ENCODE data around the gene CMC1.

DNA sequence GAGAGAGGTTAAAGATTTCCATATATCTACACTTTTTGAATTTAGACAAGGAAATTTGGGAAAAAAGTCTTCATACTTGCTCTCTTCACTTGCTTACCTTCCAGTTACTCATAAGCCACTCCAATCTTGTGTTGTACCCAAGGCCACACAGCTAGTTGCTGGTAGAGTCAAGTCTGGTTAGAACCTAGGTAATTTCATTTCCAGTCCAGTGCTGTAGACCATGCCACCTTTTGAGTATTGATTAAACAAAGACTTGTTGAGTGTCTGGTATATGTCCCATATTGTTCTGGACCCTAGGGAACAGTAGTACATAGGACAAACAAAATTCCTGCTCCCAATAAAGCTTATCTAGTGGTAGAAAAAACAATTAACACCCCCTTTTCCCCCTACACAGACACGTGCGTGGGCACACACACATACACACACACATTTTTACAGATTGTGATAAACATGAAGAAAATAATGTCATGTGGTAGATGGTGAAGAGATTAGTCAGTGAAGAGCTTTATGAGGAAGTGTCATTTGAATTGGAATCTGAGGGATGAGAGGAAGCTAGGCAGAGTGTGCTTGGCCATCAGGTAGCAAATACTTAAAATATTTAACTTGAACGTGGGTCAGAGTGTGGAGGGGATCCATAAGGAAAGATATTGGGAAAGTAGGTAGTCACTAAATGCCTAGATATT, 2.1 kb downstream of the CMC1 start:
- no peak for TF ChIP-seq MYC (IDR thresholded peaks at IDR 0.05; ENCODE audit: borderline replicate concordance, low read length)
- TF ChIP-seq, protein P1, sequence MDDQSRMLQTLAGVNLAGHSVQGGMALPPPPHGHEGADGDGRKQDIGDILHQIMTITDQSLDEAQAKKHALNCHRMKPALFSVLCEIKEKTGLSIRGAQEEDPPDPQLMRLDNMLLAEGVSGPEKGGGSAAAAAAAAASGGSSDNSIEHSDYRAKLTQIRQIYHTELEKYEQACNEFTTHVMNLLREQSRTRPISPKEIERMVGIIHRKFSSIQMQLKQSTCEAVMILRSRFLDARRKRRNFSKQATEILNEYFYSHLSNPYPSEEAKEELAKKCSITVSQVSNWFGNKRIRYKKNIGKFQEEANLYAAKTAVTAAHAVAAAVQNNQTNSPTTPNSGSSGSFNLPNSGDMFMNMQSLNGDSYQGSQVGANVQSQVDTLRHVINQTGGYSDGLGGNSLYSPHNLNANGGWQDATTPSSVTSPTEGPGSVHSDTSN (IDR thresholded peaks at IDR 0.05), result no peak
- TF ChIP-seq EP300 (IDR thresholded peaks at IDR 0.05), result no peak
- TF ChIP-seq, protein P2, sequence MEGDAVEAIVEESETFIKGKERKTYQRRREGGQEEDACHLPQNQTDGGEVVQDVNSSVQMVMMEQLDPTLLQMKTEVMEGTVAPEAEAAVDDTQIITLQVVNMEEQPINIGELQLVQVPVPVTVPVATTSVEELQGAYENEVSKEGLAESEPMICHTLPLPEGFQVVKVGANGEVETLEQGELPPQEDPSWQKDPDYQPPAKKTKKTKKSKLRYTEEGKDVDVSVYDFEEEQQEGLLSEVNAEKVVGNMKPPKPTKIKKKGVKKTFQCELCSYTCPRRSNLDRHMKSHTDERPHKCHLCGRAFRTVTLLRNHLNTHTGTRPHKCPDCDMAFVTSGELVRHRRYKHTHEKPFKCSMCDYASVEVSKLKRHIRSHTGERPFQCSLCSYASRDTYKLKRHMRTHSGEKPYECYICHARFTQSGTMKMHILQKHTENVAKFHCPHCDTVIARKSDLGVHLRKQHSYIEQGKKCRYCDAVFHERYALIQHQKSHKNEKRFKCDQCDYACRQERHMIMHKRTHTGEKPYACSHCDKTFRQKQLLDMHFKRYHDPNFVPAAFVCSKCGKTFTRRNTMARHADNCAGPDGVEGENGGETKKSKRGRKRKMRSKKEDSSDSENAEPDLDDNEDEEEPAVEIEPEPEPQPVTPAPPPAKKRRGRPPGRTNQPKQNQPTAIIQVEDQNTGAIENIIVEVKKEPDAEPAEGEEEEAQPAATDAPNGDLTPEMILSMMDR (IDR thresholded peaks at IDR 0.05), result no peak
- TF ChIP-seq POLR2A (IDR thresholded peaks at IDR 0.05; ENCODE audit: low read length), result no peak

All from A549 (cell line).